ENCODE results near the gene RRP12. TPM values are rescaled to one million over a fixed set of nuclear protein-coding genes. Genes with fewer than 3 reads are reported as not detected.

RRP12 gene
- 14.5 and 16.2 TPM in 2 replicates for total RNA-seq
- polyA plus RNA-seq = 14.8 and 14.9 TPM in 2 replicates

GRCh38 chr10:97400665-97401454 lies at the start of gene RRP12:
Gene RRP12, minus strand, starts transcription at chr10:97401340. Its CDS starts 109 bp downstream, at chr10:97401231.
- Histone ChIP-seq H3K9me3 (ENCODE audit: low read depth) (no peaks in the 10 kb centered on the region), H3K27ac (peak within 1 kb of the TSS; percentile 78), H3K36me3 (no peaks in the 10 kb centered on the region), H3K4me3 (peak within 1 kb of the TSS; percentile 90), H3K4me1 (ENCODE audit: low read depth) (peaks cover 7% of the 10 kb centered on the region), H3K27me3 (no peaks in the 10 kb centered on the region)
- peak; percentile 97 to 99 for DNase-seq (ENCODE audit: low read depth in 1 of 2, low spot score in 1 of 2)
- peak; percentile 17 for TF ChIP-seq CTCF (IDR thresholded peaks at IDR 0.05; ENCODE audit: low read depth, low read length)

GRCh38 chr10:97450828-97451227 lies 49.7 kb upstream of the RRP12 start:
- TF ChIP-seq CTCF (IDR thresholded peaks at IDR 0.05; ENCODE audit: low read depth, low read length) = no peak

GRCh38 chr10:97445722-97446639 lies 44.8 kb upstream of the RRP12 start, which contains the start of the genes EXOSC1 and ZDHHC16:
Gene EXOSC1, minus strand, starts transcription at chr10:97446006. Its CDS starts 21 bp downstream, at chr10:97445985.
Gene ZDHHC16, plus strand, starts transcription at chr10:97446175. Its CDS starts 5,501 bp downstream, at chr10:97451676.
- TF ChIP-seq CTCF (IDR thresholded peaks at IDR 0.05; ENCODE audit: low read depth, low read length) = no peak
- H3K9me3 ChIP-seq (ENCODE audit: low read depth) = no peaks in the 10 kb centered on the region
- peak within 1 kb of the TSS; percentile 57 for H3K4me3 ChIP-seq
- peaks cover 8% of the 10 kb centered on the region for H3K4me1 ChIP-seq (ENCODE audit: low read depth)
- H3K36me3 ChIP-seq = peaks cover 4% of the 10 kb centered on the region
- H3K27ac ChIP-seq = peak within 1 kb of the TSS; percentile 32
- DNase-seq (ENCODE audit: low read depth in 1 of 2, low spot score in 1 of 2) = peak; percentile 96 to 97
- no peaks in the 10 kb centered on the region for H3K27me3 ChIP-seq

More at GRCh38 chr10:97450828-97451227, 49.7 kb upstream of the RRP12 start:
- Histone ChIP-seq H3K9me3 (ENCODE audit: low read depth) (no peaks in the 10 kb centered on the region), H3K27ac (no peak overlapping the region), H3K4me3 (no peak overlapping the region), H3K36me3 (peaks cover 11% of the 10 kb centered on the region), H3K27me3 (no peaks in the 10 kb centered on the region), H3K4me1 (ENCODE audit: low read depth) (peaks cover 11% of the 10 kb centered on the region)
- no peak for DNase-seq (ENCODE audit: low read depth in 1 of 2, low spot score in 1 of 2)

- Histone ChIP-seq H3K9me3 (ENCODE audit: low read depth) (no peaks in the 10 kb centered on the region), H3K27ac (no peak overlapping the region), H3K27me3 (no peaks in the 10 kb centered on the region), H3K36me3 (peaks cover 6% of the 10 kb centered on the region), H3K4me1 (ENCODE audit: low read depth) (peaks cover 8% of the 10 kb centered on the region), H3K4me3 (peak overlapping the region; percentile 57)
- no peak for TF ChIP-seq CTCF (IDR thresholded peaks at IDR 0.05; ENCODE audit: low read depth, low read length)
- DNase-seq (ENCODE audit: low read depth in 1 of 2, low spot score in 1 of 2) = no peak
These were observed 44.2 kb upstream of the RRP12 start for GRCh38 chr10:97445357-97445721.

GRCh38 chr10:97444212-97444611 lies 43.1 kb upstream of the RRP12 start:
- Histone ChIP-seq H3K36me3 (peaks cover 6% of the 10 kb centered on the region), H3K27me3 (no peaks in the 10 kb centered on the region), H3K9me3 (ENCODE audit: low read depth) (no peaks in the 10 kb centered on the region), H3K4me3 (no peak overlapping the region), H3K27ac (no peak overlapping the region), H3K4me1 (ENCODE audit: low read depth) (peaks cover 8% of the 10 kb centered on the region)
- no peak for TF ChIP-seq CTCF (IDR thresholded peaks at IDR 0.05; ENCODE audit: low read depth, low read length)
- no peak for DNase-seq (ENCODE audit: low read depth in 1 of 2, low spot score in 1 of 2)
